Activated CD8-positive, alpha-beta memory T cell treated with anti-CD3 and anti-CD28 coated beads for 4 hours (primary cell): Measurements from ENCODE around the gene SKAP1.
"Not testable (repeated sequence)": the region's sequence is repeated elsewhere in the genome, so short reads cannot be mapped to it uniquely, and the experiment has no call there.

ENCODE experiments used
- DNase-seq, 2 donors: peaks; one replicate each; pipeline ENCODE4 v3.0.0-alpha.2; 2020; ENCODE audit warnings: low read depth in 2 of 2

SKAP1 gene

DNA sequence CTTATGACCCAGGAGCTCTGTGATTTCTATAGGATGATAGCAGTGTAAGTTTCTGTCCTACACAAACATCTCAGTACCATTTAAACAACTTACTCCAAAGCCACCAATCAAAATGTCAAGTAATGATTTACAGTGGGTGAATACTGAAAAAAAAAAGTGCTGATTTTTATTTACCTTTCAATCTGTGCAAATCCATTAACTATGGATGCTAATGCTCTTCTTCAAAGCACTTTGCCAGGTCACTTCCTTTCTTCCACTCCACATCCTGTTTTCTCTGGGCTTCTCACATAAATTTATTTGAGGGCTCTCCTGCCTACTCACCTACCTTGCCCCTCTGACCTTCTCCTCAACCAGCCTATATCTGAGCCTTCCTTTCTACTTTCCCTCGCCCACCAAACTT, 101.6 kb downstream of the SKAP1 start:
- DNase-seq: no peak

DNA sequence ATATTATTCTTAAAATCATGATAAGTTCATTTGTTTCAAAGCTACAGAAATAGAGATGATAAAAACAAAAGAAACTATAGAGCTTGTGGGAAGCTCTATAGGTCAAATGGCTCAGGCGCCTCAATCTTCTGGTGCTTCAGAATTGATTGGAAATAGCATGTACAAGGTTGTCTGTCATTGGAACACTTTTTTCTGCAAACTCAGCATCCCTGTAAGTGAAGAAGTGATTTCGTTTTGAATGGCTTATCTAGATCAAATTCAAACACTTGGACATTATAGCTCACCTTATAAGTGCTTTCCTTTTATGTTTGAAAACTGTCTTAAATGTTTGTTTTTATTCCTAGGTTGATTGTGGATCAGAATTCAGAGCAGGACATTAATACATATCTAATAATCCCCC, 103.7 kb downstream of the SKAP1 start:
- DNase-seq: no peak

DNA sequence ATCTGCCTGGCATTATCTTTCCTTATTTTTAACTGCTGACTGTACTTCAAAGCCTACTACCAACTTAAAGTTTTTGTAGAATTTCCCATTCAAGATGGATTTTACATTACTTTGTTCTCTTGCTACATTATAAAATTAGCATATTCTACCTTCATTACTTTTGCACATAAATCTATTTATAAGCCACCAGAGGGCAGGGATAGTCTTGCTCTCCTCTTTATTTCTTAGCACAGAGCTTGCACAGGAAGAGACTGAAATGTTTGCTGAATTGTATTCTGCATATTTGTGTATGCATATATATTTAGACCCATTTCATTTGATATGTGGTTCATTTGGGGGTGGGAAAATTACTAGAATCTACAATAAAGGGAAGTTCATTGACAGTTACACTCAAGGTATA, 108.0 kb downstream of the SKAP1 start:
- DNase-seq: no peak

DNA sequence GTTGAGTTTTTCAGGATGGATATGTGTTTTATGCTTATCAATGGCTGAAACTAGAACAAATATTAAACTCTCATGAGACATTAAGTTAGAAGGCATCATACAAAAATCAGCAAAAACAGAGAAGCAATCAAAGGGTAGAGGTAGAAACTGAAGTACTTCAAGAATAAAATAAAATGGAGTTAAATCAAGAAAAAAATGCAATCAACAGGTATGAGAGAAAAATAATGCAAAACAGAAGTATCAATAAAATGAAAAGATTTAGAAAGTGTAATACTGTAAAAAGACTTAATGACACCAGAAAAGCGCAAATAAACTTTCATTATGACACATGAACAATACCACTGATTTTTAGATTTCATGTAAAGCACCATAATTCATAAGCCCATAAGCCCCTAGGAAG, 112.3 kb downstream of the SKAP1 start:
- DNase-seq: no peak

DNA sequence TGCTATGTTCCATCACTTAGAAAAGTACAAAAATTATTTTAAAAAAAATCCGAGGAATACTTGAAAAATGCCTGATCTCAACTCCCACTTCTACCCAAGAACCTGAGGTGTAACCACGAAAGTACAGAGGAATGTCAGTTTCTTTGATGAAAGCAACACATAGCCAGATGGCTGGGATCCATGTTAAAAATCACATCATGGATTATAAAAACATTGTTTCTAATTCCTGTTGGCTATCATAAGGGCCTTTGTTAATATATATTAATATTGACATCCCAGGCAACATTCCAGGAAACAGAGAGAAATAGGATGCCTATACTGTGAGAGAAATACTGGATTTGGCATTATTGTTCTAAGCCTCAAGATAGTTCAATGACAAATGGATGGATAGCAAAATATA, 115.3 kb downstream of the SKAP1 start:
- DNase-seq: no peak

DNA sequence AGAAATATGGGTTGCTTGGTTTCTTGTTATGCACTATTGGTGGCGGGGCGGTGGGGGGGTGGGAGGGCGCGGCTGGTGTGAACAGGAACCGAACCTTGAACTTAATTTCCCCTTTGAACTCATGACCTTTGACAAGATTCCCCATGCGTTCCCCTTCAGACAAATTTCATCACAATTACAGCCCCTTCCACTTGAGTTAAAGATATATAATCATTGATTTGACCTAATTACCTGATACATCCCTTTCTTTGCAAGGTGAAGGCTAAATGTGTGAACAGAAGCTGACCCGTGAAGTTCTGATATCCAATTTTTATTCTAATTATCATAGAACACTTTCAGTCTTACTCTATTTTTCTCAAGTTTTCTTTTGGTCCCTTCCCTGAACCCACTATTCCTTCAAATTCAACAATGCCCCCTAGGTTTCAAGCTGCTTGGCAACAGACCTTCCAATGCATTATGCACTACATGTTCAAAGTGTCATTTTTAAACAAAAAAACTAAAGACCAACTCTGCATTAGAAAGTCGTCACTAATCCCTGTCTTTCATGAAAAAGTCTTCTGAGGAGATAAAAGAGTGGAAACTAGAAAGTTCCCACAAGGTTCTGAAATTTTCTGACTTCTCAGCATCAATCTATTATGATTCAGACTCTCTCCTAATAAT, 116.8 kb downstream of the SKAP1 start:
- no peak for DNase-seq

DNA sequence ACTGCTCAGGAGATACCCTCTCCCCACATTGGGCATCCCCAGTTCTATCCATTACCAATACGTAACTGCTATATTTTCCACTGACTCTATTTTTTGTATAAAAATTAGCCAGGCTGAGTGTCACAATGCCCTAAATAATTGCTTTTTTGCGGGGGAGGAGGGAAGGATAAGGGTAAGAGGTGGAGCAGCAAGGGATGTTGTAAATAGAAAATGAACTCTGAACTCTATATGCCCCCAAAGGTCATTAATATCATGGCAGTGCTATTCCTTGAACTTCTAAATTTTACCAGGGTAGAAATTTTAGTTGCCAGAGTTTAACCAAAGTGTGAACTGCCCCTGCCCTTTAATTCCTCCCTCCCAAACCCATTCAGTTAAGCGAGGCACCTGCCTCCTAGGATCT, 118.7 kb downstream of the SKAP1 start:
- no peak for DNase-seq

DNA sequence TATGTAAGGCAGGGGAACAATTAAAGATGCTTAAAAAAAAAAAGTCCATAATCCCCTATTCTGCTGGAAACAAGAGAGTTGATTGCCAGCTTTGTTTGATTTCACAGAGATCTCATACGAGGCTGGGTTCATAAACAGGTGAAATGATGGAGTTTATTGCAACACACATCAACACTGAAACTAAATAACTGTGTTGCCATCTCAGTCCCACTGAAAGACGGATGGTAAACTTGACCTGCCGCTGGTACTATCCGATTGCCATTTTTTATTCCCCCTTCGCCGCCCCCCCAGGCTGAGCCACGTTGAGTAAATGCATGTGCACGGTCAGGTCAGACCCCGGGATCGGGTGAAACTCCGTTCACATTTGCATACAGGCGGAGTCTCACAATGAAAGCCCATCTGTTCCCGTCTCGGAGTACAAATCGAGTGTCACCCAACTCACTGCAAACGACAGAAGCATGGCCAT, 119.2 kb downstream of the SKAP1 start:
- DNase-seq: no peak

DNA sequence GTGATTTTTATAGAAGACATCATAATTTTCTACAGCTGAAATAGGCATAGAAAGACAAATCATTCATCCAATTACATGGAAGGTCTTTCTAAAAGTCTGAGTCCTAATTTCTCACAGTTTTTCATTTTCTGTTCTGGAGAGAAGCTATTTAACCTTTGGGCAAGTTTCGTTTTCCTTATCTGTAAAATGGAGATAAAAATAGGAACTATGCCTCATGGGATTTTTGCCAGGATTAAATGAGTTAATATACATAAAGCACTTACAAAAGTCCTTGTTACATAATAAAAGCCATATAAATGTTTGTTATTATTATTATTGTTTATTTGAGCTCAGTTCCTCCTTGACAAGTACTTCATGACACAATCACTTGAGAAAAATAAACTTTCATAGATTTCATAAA, 121.4 kb downstream of the SKAP1 start:
- DNase-seq: no peak

DNA sequence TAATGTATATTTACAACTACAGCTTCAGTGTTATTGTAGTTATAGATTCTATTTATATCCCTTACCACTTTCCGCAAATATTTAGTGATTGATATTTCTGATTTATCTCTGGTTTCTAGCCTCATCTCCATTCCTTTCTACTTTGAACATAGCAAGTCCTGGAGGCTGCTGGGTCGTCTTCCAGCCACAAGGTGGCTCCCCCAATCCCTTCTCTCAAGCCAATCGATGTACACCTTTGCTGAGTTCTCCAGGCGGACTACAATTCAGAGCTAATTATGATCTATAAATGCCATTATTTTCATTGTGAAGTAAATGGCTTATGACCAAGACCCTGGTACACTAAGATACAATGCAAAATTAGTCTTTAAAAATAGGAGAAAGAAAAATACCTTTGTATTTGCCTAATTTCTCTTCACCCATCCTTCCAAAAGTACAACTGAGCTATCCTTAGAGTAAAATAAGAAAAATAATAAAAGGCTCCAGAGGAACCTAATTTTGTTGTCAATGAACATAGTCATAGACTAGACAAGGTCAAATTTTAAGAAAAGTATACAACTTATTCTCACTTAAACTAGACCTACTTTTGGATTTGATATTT, 122.1 kb downstream of the SKAP1 start:
- DNase-seq: peak; percentile 4 to 32

DNA sequence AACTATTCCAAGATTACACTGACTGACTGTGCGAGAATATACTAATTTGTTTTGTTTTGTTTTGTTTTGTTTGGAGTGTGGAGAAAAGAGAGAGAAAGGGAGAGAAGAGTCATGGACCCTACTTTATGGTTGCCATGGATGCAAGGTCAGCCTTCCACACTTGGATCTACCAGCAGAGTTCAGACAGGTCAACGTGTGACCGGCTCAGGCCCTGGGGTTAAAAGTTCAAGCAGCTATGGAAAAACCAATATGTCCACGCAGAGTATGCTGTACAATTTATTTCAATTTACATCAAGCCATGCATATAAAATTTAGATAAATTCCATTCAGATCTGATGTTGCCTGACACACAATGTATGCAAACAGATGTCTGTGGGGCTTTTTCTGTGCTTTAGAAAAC, 122.8 kb downstream of the SKAP1 start:
- no peak for DNase-seq

DNA sequence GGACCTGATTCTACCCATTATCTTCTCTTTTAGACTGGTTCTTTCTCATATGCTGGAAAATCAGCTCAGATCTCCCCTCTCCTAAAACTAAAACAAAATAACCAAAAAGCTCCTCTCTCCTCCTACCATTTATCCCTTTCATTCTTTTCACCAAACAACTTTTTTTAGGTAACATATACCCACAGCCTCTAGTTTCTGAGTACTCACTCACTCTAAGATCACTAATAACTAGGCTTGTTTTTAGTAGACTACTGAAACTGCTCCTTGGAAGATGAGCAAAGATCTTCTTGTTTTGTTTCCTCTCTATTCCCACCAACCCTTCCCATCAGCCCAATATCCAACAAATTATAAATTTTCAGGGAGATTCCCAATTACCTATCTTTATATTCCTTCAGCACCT, 129.0 kb downstream of the SKAP1 start:
- DNase-seq: no peak

DNA sequence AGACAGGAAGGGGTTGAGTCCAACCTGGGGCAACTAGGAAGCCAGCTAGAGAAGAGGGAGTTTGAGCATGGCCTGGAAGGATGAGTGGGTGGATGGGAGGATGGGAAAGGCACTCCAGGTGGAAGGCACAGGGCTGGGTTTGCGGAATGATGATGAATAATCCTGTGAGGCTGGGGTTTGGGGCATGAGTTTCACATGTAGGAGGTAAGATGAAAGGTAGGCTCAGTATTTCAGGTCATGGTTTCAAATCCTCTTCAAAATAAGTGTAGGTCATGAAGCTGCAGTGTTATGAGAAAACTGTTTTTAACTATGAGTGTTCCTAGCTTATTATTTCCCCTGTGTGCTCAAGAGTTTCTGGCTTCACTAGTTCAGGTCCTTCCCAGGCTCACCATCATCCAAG, 130.3 kb downstream of the SKAP1 start:
- DNase-seq: no peak

DNA sequence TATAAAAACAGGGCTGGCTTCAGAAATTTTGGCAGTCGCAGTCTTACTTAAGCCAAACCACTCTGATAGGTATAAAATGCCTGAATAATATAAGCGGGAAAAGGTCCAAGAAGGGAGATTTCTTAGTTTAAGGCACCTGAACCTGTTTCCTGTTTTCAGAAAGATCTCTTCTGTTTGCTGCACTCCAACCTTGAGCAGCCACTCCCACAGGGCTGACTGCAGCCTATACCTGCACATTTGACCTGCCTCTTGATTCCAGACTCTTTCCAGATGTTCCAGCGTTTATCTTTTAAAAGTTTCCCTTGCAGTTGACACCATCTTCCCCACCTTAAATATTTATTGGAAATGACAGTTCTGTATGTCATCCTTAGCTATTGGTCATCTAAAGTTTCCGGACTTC, 132.2 kb downstream of the SKAP1 start:
- DNase-seq: no peak

DNA sequence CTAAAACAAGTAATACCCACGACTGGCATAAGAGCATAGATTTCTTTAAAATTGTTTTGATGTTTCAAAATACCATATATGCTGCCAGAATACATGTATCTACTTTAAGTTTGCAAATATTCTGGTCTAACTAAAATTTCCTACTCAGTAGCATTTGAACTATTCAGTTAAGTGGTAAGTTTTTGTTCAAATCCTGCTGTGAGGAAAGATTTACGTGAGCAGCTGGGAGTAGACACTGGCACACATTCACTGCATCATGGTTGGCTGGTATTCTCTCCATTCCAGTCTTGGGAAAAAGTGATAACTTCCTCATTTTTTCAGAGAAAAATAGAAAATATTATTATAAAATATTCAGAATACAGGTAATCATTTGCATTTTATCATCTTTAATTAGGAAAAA, 133.6 kb downstream of the SKAP1 start:
- no peak for DNase-seq

DNA sequence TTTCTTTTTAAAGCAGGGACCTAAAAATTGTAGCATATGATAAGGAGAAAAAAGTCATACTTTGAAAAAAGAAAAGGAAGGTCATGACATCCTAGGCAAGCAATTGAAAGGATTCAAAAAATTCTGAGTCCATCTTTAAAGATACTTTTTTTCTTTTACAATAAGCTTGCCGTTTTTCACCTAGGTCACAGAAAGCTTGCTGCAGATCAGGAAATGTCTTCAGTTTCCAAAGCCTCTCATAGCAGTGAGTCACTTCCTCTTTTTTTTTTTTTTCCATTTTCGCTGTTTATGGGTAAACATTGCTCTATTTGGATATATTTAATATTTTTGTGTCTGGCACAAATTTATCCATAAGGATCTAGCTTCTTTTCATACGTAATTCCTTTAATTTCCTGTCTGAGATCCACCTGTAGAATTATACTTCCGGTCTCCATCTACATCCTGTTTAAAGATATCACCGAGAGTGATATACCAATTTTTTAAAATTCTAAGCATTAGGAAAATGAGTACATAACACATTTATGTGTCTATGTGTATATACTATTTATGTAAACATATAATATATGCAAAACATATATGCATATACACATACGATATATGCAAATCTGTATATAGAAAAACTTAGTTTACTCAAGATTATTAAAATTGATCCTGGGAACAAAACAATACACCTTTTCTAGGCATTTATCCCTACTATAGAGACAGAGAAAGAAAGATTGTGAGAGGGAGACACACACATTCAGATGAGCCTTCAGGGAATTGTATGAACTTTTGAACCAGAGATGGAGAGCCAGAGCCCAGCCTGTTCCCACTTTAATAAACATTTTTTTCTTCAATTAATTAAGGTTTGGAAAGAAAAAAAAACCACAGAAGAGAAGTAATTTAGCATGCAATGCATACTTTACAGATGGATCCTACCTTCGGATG, 134.4 kb downstream of the SKAP1 start:
- DNase-seq: no peak

DNA sequence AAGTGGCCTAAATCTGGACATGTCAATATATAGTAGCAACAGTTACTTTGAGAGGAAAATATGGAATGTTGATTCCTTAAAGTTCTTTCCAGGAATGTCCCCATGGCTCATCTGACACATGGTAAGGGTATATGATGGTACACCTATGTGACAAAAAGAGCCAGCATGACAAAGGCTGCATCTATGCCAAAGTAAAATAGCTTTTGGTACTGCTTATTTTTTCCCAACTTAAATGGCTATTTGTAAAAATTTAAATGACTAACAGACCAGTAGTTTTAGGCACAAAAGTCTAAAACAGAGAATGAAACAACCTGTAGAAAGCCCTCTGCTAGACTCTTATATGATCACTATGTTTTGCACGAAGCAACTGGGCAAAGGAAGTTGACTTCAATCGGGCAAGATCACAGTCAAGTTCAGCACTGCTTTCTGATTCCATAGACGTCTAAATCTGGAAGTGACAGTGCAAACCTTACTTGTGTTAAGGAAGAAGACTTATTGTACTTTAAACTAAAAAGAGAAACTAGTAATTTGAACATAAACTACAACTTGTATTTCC, 135.1 kb downstream of the SKAP1 start:
- no peak for DNase-seq

DNA sequence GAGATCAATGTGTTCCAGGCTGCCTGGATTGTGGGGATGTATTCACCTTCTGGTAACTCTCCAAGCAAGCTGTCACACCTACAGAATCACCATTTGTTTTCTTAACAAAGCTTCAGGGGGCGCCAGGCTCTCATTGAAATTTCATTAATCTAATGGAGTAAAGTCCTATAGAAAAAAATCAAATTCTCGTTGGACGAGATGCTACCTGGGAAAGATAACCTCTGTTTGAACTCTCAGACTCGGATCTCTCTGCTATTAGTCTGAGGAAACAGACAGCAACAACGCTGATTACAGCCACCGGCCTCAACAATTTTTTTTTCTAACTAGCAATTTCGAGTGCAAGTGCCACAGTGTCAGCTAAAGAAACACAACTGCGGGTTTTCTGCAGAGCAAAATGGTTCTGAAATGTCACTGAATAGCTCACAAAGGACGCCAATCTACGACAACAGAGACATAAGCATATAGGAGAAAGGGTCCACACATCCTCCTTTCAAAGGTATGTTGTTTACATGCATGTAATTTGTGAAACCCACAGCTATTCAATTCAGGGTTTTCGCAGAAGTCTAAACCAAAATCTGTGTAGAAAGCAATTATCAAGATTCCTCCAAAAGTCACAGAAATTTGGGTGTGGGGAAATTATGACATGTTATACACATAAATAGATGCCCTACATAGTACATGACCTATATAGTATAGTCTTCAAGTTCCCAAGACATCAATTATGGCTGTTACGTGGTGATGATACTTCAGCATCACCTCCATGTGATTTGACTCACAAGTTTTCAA, 135.8 kb downstream of the SKAP1 start:
- no peak for DNase-seq

DNA sequence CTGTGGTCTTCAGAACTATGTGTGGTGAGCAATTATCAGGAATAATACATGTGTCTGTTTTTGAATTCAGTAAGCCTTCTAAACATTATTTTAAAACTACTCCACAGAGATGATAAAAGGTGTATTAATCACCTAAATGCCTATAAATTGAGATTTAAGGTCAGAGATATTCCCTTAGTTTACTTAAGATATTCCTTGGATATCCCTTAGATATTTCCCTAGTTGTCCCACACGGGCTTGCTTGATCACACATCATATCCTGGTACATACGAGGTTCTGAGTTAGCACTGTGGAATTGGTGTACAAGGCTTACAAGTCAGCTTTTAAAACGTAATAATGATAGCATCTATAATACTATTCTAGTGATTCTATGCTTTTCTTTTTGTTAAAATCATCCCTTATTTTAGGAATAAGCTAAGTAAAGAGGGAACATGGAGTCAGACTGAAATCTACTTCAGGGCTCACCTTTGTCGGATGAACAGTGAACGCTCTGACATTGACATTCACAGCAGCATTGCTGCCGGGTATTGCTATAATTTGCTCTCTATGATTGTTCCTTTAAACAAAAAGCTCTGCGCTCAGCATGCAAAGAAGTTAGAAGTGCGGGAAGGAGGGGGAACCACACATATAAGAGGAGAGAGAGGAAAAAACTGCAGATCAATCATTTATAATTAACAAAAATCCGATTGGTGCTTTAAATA, 136.5 kb downstream of the SKAP1 start:
- DNase-seq: no peak

DNA sequence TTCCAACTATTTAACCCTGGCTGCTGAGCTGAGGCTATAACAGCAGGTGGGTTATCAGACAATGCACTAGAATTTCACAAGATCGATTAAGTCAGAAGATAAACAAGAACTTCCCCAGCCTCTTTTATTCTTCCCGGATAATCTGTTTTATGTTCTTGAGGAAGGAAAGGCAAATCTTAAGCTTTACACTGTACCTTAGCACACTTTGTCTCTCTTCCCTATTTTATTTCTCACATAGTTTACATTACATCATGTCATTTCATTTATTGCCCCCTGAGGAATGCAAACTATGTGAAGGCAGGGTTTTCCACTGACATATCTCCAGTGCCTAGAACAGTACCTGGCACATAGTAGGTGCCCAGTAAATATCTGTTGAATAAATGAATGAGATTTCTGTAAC, 139.6 kb downstream of the SKAP1 start:
- DNase-seq: no peak

DNA sequence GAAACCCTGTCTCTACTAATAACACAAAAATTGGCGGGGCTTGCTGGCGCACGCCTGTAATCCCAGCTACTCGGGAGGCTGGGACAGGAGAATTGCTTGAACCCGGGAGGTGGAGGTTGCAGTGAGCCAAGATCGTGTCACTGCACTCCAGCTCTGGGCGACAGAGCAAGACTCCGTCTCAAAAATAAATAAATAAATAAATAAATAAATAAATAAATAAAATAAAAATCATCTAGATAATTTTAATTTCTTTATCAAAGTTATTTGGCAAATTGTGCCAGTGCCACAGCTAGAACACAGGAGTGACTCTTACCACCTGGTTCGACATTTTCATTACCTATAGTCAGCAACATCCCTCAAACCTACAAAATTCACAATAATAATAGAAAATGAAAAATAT, 143.1 kb downstream of the SKAP1 start:
- not testable (repeated sequence) for DNase-seq
